NT2/D1 (cell line): ENCODE data around the gene PRPF6.

Experiments used
- YY1 ChIP-seq: IDR thresholded peaks from 2 replicates; pipeline ENCODE4 v1.6.1; 2011; ENCODE audit not compliant: insufficient read length, insufficient read depth
- ZNF274 ChIP-seq: IDR thresholded peaks from 2 replicates; pipeline ENCODE4 v1.6.1; 2011; ENCODE audit warnings: mild to moderate bottlenecking, low read depth, low read length

DNA sequence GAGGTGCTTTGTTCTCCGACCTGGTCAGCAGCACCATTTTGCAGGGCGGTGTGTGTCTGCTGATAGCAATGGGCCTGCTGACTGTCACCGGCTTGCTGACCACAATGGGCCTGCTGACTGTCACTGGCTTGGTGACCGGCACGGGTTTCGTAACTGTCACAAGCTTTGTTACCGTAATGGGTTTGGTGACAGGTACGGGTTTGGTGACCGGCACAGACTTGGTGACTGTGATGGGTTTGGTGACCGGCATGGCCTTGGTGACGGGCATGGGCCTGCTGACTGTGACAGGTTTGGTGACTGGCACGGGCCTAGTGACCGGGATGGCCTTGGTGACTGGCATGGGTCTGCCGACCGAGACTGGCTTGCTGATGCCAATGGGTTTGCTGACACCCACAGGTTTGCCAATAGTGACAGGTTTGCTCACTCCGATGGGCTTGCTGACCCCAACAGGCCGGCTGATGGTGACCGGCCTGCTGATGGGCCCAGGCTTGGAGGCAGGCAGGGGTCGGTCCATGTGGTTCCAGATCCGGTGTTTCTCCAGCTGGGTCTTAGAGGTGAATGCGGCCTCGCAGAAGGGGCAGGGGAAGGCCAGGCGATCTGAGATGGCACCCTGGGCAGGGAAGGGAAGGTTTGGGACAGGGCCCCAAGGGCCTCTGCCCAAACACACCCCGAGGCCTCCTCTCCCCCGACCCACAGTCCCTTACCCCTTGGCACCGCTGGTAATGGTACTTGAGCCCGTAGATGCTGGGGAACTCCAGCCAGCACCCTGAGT, 14.6 kb upstream of the PRPF6 start:
- TF ChIP-seq YY1 (no peak), ZNF274 (no peak)
